Left hindlimb (tissue), 1 donor: ENCODE measurements around the gene IFT172.
A peak's percentile ranks its signal among the peaks of the same experiment; 100 is the strongest.

Experiments
- DNase-seq: peaks from one replicate; pipeline ENCODE4 v3.0.0-alpha.2; 2018

Gene IFT172

GRCh38 chr2:27494284-27494943, 4.9 kb upstream of the IFT172 start:
- no peak for DNase-seq

- peak; percentile 40 for DNase-seq
These were observed 4.4 kb upstream of the IFT172 start for GRCh38 chr2:27493948-27494283.

- no peak for DNase-seq
These were observed 3.0 kb upstream of the IFT172 start for GRCh38 chr2:27492557-27492956.

- DNase-seq = no peak
These were observed 435 bp downstream of the IFT172 start for GRCh38 chr2:27489118-27489497.

GRCh38 chr2:27485496-27485895, 4.0 kb downstream of the IFT172 start:
- DNase-seq = no peak

GRCh38 chr2:27471961-27472360, 17.6 kb downstream of the IFT172 start:
- no peak for DNase-seq

- no peak for DNase-seq
These were observed 25.1 kb downstream of the IFT172 start for GRCh38 chr2:27464443-27464842.

- no peak for DNase-seq
These were observed 28.4 kb downstream of the IFT172 start for GRCh38 chr2:27461118-27461517.

GRCh38 chr2:27453968-27454367, 35.6 kb downstream of the IFT172 start:
- no peak for DNase-seq

- no peak for DNase-seq
These were observed 38.4 kb downstream of the IFT172 start for GRCh38 chr2:27451095-27451494.

- no peak for DNase-seq
These were observed 41.2 kb downstream of the IFT172 start for GRCh38 chr2:27448381-27448780.

- DNase-seq = no peak
These were observed 43.5 kb downstream of the IFT172 start for GRCh38 chr2:27446057-27446456.

GRCh38 chr2:27445615-27446014, 43.9 kb downstream of the IFT172 start:
- DNase-seq = no peak

GRCh38 chr2:27445155-27445554, 44.4 kb downstream of the IFT172 start:
- no peak for DNase-seq

- DNase-seq = no peak
These were observed 46.6 kb downstream of the IFT172 start for GRCh38 chr2:27442920-27443282.

GRCh38 chr2:27441958-27442919, 47.3 kb downstream of the IFT172 start, which contains the start of gene KRTCAP3:
KRTCAP3 (plus strand) TSS chr2:27442381; CDS start chr2:27442413, 32 bp downstream.
- no peak for DNase-seq

GRCh38 chr2:27441226-27441926, 48.2 kb downstream of the IFT172 start:
- no peak for DNase-seq

- DNase-seq = no peak
These were observed 53.9 kb downstream of the IFT172 start for GRCh38 chr2:27435628-27436027.

GRCh38 chr2:27431395-27431794, 58.1 kb downstream of the IFT172 start:
- DNase-seq = no peak

GRCh38 chr2:27428978-27429541, 60.5 kb downstream of the IFT172 start:
- peak; percentile 91 for DNase-seq

GRCh38 chr2:27428213-27428977, 61.1 kb downstream of the IFT172 start, which contains the start of gene NRBP1:
NRBP1 (plus strand) TSS chr2:27428631; CDS start chr2:27433274, 4,643 bp downstream.
- peak; percentile 95 for DNase-seq

- no peak for DNase-seq
These were observed 61.7 kb downstream of the IFT172 start for GRCh38 chr2:27427863-27428212.
